Measurements from ENCODE around the gene PCDH9.
A peak's percentile ranks its signal among the peaks of the same experiment; 100 is the strongest.

Gene PCDH9

GRCh38 chr13:66965181-66965580 is 265.0 kb downstream of the PCDH9 start:
- H3K9me2 ChIP-seq (ENCODE audit: low read depth, low read length): no peaks in the 10 kb centered on the region
- H3K36me3 ChIP-seq (ENCODE audit: insufficient read depth, low read length): no peaks in the 10 kb centered on the region
- H2AFZ ChIP-seq (ENCODE audit: low read length): no peak overlapping the region
- no peak overlapping the region for H3K4me3 ChIP-seq (ENCODE audit: low read depth, low read length, poor library complexity, severe bottlenecking)
- H4K20me1 ChIP-seq (ENCODE audit: insufficient read depth, low read length): no peaks in the 10 kb centered on the region
- no peak overlapping the region for H3K9ac ChIP-seq (ENCODE audit: low read length)
- H3K4me2 ChIP-seq (ENCODE audit: low read length): no peak overlapping the region
- no peaks in the 10 kb centered on the region for H3K27me3 ChIP-seq (ENCODE audit: insufficient read depth, low read length)
- TF ChIP-seq CTCF (IDR thresholded peaks at IDR 0.05; ENCODE audit: low read length) (no peak), EZH2 (IDR thresholded peaks at IDR 0.05; ENCODE audit: borderline replicate concordance, low read length) (no peak)
- no peaks in the 10 kb centered on the region for H3F3A ChIP-seq (ENCODE audit: insufficient read depth, low read length)
- H3K4me1 ChIP-seq (ENCODE audit: insufficient read depth, low read length, severe bottlenecking): peaks cover 8% of the 10 kb centered on the region
- H3K9me3 ChIP-seq (ENCODE audit: low read length): peaks cover 3% of the 10 kb centered on the region; the same call in 1 of the 2 replicates
- H3K27ac ChIP-seq (ENCODE audit: low read depth, low read length, poor library complexity, severe bottlenecking): no peak overlapping the region
- no peaks in the 10 kb centered on the region for H3K79me2 ChIP-seq (ENCODE audit: insufficient read depth, low read length)

- H3K9me3 ChIP-seq (ENCODE audit: low read length): peaks cover 3% of the 10 kb centered on the region; the same call in 1 of the 2 replicates
- no peak overlapping the region for H3K4me3 ChIP-seq (ENCODE audit: low read depth, low read length, poor library complexity, severe bottlenecking)
- TF ChIP-seq EZH2 (IDR thresholded peaks at IDR 0.05; ENCODE audit: borderline replicate concordance, low read length) (no peak), CTCF (IDR thresholded peaks at IDR 0.05; ENCODE audit: low read length) (no peak)
- H3K9ac ChIP-seq (ENCODE audit: low read length): no peak overlapping the region
- no peaks in the 10 kb centered on the region for H3F3A ChIP-seq (ENCODE audit: insufficient read depth, low read length)
- no peaks in the 10 kb centered on the region for H3K36me3 ChIP-seq (ENCODE audit: insufficient read depth, low read length)
- H3K9me2 ChIP-seq (ENCODE audit: low read depth, low read length): no peaks in the 10 kb centered on the region
- no peaks in the 10 kb centered on the region for H4K20me1 ChIP-seq (ENCODE audit: insufficient read depth, low read length)
- no peaks in the 10 kb centered on the region for H3K27me3 ChIP-seq (ENCODE audit: insufficient read depth, low read length)
- peaks cover 14% of the 10 kb centered on the region for H3K4me1 ChIP-seq (ENCODE audit: insufficient read depth, low read length, severe bottlenecking)
- no peaks in the 10 kb centered on the region for H3K79me2 ChIP-seq (ENCODE audit: insufficient read depth, low read length)
- H2AFZ ChIP-seq (ENCODE audit: low read length): no peak overlapping the region
- no peak overlapping the region for H3K27ac ChIP-seq (ENCODE audit: low read depth, low read length, poor library complexity, severe bottlenecking)
- H3K4me2 ChIP-seq (ENCODE audit: low read length): no peak overlapping the region
Measured at GRCh38 chr13:66962953-66963352, 267.2 kb downstream of the PCDH9 start.

GRCh38 chr13:66958611-66959010 is 271.5 kb downstream of the PCDH9 start:
- H2AFZ ChIP-seq (ENCODE audit: low read length): peak overlapping the region; percentile 90
- H3K4me3 ChIP-seq (ENCODE audit: low read depth, low read length, poor library complexity, severe bottlenecking): no peak overlapping the region
- no peaks in the 10 kb centered on the region for H3K36me3 ChIP-seq (ENCODE audit: insufficient read depth, low read length)
- H3K27ac ChIP-seq (ENCODE audit: low read depth, low read length, poor library complexity, severe bottlenecking): peak overlapping the region; percentile 21
- no peaks in the 10 kb centered on the region for H3K79me2 ChIP-seq (ENCODE audit: insufficient read depth, low read length)
- H3K9me3 ChIP-seq (ENCODE audit: low read length): peaks cover 3% of the 10 kb centered on the region; the same call in 1 of the 2 replicates
- TF ChIP-seq EZH2 (IDR thresholded peaks at IDR 0.05; ENCODE audit: borderline replicate concordance, low read length) (no peak), CTCF (IDR thresholded peaks at IDR 0.05; ENCODE audit: low read length) (no peak)
- no peaks in the 10 kb centered on the region for H3K27me3 ChIP-seq (ENCODE audit: insufficient read depth, low read length)
- no peaks in the 10 kb centered on the region for H3F3A ChIP-seq (ENCODE audit: insufficient read depth, low read length)
- H4K20me1 ChIP-seq (ENCODE audit: insufficient read depth, low read length): no peaks in the 10 kb centered on the region
- H3K4me1 ChIP-seq (ENCODE audit: insufficient read depth, low read length, severe bottlenecking): peaks cover 50% of the 10 kb centered on the region
- H3K9ac ChIP-seq (ENCODE audit: low read length): no peak overlapping the region; the same call in 1 of the 2 replicates
- H3K4me2 ChIP-seq (ENCODE audit: low read length): peak overlapping the region; percentile 30
- H3K9me2 ChIP-seq (ENCODE audit: low read depth, low read length): no peaks in the 10 kb centered on the region

All from OCI-LY1 (cell line).